Urothelium cell line (cell line): ENCODE results near the gene THEMIS.
"Not testable (repeated sequence)": the region's sequence is repeated elsewhere in the genome, so short reads cannot be mapped to it uniquely, and the experiment has no call there.

Experiments used
- DNase-seq: peaks from one replicate; pipeline ENCODE4 v3.0.0; 2011; ENCODE audit warnings: low spot score, mixed read lengths
- FAIRE-seq: peaks from 2 replicates; lab custom pipeline; 2011; peaks lifted over from hg19 to GRCh38; lab: Jason Lieb, UNC

Gene THEMIS

DNA sequence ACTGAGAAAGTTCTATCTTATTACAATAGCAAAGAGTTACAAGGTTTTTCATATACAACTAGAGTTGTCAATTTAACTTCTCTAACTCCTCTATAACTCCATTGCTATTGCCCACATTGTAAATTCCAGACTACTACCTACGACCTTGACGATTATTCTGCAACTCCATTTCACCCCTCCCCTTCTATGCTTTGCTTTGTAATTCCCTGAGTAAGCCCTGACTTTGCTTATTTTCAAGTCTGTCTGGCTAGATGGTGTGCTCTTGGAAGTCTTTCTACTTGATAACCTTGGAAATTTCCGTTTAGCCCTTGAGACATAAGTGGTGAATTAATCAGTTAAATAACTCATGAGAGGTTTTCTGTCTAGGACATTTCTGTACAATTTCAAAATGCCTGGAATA, 162.4 kb downstream of the THEMIS start:
- DNase-seq (no peak), FAIRE-seq (no peak)

DNA sequence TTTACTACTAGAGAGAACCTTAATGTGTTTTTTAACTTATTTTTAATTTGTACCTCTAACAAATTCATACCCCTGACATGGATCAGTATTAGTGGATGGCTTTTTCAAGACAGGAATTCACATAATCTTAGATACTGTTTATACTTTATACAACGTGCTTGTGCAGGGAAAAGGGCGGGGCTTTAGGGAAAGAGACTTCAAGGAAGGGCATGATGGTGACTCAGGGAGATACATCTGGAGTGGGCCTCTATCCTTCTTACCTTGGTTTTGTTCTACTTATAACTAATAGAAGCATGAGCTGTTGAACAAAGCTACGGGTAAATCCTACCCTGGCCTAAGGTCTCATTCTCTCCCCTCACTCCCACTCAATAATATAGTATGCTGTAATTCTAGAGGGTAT, 163.1 kb downstream of the THEMIS start:
- FAIRE-seq: no peak

DNA sequence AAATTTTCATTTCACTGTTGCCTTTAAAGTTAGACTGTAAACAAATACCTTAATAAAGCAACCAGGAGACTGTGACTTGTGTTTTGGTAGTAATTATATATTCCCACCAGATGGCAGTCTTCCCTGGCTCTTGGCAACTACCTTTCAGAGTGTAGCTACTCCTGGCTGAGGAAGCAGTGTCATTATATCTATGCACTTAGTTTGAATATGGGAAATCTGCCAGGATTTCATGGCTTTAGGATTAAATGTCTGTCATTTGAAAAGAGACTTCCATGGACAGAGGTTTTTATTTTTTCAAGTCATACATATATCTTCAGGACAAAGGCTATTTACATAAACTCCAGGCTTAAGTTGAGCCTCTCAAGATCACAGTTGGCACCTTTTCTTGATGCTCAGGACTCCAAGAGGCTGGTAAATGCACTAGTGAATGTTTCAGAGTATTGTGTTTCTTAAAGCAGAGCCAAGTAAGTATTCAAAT, 163.8 kb downstream of the THEMIS start:
- no peak for FAIRE-seq
- peak; percentile 50 for DNase-seq

More for the DNA sequence above, 163.1 kb downstream of the THEMIS start:
- DNase-seq: no peak

DNA sequence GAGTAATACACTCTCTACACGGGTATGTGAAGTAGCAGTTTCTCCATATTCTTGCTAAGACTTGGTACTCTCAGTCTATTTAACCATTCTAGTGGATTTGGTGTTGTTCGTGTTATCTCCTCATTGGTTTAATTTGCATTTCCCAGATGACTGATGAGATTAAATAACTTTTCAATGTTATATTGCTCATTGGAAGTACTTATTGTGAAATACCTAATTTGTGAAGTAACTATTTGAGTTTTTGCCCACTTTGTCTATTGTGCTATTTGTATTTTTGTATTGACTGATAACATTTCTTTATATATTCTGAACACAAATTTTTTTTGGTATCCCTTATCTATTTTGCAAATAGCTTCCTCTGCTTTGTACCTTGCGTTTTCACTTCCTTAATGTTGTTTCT, 167.9 kb downstream of the THEMIS start:
- DNase-seq: no peak
- no peak for FAIRE-seq

DNA sequence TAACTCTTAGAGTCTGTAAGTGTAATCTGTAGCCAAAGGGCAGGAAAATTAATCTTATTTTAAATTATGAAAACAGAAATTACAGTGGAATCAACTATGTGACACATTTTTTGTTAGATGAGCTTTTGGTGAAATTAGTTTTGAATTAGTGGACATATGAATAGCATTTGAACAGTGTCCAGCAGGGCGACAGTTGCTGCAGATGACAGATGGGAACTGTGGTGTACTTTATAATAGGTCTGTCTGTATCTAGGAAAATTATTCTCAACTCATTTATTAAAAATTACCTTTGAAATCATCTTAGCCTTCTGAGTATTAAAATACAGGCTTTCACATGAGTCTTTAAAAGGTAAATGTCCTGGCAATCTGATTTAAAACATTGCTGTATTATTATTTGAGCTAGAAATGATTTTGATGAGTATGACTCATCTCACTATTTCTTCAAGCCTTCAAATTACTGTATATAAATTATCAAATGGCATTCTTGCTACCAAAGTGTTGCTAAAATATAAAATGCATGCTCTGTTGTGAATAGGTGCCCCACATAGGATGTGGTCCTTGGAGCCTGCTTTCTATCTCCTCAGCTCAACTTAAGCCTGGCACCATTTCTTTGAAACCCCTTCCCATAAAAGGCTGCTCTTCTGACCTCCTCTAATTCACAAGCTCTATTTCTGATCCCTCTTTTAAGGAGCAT, 173.5 kb downstream of the THEMIS start:
- no peak for FAIRE-seq
- no peak for DNase-seq

DNA sequence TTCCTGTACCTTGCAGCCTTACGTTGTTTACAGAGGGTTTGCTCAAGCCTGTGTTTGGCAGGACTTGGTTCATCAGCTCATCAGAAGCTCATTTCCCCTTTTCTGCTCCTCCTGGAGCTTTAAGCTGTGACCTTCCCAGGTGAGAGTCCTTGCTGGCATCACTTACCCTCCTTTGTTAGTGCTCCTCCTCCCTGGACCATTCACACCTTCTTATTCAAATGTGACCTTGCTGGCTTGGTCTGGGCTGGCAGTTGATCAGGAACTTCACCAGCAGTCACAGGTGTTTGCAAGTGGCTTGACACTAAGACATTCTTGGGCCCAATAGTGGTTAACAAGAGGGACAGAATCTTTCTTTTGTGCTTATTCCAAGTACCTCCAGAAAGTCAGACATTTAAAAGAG, 175.0 kb downstream of the THEMIS start:
- DNase-seq: no peak
- no peak for FAIRE-seq

DNA sequence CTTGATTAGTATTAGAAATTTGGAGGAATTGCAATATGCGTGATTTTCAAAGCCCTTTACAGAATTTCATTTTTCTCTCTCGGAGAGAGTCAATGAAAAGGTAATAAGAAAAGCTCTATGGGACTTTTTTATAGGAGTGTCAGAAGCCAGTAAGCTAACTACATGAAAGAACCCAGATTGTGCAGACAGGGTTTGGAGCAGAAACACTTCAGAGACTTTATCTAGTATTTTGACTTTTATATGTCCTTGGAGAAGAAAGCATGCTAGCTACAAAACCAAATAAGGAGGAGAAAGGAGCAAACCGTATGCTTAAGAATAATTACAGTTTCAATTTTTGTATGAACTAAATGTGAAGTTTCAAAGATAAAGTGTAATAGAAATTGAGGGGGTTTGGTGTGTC, 182.2 kb downstream of the THEMIS start:
- DNase-seq (no peak), FAIRE-seq (no peak)

DNA sequence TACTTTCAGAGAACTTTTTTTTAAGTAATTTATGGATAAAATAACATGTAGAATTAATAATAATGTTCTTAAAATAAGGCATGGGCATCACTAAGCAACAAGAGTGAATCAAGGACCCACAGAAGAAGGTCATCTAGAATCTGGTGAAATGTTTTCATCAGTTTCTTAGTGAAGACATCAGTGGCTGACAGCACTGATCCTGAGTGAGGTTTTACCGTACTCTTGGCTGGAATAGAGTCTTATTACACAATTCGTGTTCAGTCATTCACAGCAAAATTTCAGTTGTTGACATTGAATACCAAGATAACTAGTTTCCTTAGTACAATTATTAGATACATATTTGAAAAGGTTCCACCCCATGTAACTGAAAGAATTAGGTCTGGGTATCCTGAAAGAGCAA, 183.5 kb downstream of the THEMIS start:
- no peak for DNase-seq
- FAIRE-seq: no peak

DNA sequence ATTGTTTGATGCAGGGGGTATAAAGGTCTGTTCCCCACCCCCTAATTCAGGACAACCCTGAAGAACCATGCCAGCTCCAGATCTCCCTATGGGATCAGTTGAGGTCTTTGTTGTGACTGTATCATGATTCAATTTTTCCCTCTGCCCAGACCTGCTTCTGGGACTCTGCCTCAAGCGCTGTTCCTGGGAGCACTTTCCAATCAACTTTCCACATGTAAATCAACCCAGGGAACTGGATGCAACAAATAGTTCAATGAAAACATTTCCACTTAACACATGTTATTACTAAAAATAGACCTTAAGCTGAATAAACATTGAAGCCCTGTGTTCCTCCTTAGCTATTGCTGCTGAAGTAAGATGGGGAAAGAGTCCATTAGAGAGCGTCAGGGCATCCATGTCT, 184.4 kb downstream of the THEMIS start:
- FAIRE-seq (no peak), DNase-seq (no peak)

DNA sequence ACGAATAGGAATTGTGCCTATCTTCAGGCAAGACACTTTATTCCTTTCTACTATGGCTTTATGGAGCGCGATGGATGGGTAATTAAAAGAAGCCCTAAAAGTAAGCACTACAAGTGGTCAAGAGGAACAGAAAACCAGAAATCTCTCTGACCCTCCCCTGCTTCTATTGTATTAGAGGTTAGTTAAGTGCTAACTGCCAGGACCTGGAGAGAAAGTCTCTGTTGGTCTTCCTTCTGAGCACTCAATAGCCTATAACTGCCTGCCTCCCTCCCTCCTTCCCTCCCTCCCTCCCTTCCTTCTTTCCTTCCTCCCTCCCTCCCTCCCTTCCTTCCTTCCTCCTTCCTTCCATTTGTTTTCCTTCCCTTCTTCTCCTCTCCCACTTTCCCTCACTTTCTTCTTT, 190.2 kb downstream of the THEMIS start:
- FAIRE-seq (no peak), DNase-seq (no peak)

DNA sequence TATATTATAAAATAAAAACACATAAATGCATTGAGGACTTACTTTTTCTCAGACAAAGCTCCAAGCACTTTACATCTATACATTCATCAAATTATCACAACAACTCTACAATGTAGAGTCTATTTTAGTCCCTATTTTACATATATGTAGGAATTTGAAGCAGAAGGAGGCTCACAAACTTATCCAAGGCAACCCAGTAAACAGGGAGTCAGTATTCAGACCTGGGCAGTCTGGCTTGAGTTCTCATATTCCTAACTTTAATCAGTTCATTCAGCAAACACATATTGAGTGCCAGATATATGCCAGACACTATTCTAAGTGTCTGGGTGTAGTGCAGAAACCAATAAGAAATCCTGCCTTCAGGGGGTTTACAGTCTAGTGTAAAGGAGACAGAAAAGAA, 194.6 kb downstream of the THEMIS start:
- FAIRE-seq (no peak), DNase-seq (no peak)

DNA sequence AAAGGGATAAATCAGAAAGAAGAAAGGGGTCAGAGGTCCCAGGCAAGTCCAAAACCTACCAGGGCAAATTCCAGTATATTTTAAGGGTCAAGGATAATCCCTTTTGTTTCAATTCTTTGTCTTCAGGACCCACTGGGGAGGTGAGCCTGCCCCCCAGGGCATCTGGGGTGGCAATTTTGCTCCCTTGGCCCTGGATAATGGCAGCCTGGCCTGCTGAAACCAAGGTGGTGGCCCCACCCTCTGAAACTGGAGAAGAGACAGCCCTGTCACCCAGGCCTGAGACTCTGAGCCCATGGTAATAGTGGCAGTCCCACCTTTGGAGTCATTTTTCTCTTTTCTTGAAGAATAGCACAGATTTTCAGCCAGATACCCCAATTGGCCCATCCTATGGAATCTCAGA, 205.8 kb downstream of the THEMIS start:
- DNase-seq (no peak), FAIRE-seq (no peak)

DNA sequence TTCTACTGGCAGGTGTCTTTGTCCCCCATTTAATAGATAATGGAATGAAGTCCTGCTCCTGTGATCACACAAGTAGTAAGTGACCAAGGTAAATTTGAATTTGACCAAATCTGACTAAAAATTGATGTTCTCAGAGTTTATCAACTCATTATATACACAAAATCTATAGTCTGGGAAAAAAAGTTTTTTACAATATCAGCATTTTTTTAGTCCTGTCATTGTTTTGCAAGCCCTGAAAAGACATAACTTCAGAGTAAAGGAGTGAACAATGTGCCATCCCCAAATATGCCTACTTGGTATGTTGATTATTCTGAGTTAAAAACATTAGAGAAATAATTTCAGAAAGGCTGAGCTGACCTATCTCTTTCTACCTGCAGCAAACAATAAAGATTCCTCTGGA, 209.7 kb downstream of the THEMIS start:
- DNase-seq (no peak), FAIRE-seq (no peak)

DNA sequence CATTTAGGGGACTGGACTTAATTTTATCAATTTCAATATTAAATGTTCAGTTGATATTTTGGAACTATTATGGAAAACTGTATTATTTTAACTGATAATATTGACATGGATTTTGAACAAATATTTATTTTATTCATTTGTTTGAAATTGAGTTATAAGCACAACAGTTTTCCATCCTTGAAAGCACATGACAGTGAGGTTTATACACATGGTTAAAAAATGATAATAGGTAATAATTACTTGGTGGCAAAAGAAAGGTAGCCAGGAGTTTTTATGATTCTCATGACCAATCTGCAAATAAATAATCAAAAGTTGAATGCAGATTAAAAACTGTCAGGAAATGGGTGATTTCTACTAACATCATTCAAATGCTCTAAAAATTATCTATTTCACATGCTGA, 210.3 kb downstream of the THEMIS start:
- FAIRE-seq: no peak
- no peak for DNase-seq

DNA sequence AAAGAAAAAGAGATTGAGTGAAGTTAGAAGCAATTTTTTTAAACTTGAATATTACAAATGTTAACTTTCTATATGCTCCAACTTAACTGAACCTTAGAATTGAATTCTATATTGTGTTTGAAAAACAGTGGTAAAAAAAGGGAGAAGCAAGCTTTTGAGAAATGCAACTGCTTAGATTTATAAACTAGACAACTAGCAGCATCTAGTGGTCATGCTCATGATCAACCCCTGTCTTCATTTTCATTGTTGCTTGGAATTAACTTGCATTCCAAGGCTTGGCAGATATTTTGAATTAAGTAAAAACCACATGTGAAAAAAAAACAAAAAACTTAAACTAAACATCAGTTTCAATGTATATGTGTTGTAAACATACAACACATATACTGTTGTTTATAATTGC, 210.8 kb downstream of the THEMIS start:
- FAIRE-seq: no peak
- DNase-seq: peak; percentile 8

DNA sequence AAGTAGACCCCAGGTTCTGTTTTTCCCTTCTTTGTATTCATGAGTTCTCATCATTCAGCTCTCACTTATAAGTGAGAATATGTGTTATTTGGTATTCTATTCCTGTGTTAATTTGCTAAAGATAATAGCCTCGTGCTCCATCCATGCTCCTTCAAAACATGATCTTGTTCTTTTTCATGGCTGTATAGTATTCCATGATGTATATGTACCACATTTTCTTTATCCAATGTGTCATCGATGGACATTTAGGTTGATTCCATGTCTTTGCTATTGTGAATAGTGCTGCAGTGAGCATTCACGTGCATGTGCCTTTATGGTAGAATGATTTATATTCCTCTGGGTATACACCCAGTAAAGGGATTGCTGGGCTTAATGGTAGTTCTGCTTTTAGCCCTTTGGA, 213.4 kb downstream of the THEMIS start:
- DNase-seq, FAIRE-seq: not testable (repeated sequence)

DNA sequence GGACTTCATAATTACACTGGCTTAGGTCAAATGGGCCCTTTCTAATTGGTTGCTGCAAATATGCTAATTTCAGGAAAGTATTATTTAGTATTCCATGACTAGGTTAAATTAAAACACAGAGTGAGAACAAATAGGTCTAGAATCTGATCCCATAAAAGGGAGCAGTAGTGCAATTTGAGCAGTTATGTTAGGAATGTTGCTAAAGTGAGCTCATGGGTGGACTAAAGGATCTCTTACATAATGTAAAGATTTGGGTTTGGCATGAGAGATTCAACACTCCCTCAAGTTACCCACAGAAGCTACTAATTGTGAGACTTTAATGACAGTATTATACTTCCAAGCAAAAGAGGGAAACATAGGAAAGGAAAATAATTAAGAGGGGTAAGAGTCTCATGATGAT, 214.8 kb downstream of the THEMIS start:
- DNase-seq (no peak), FAIRE-seq (no peak)

DNA sequence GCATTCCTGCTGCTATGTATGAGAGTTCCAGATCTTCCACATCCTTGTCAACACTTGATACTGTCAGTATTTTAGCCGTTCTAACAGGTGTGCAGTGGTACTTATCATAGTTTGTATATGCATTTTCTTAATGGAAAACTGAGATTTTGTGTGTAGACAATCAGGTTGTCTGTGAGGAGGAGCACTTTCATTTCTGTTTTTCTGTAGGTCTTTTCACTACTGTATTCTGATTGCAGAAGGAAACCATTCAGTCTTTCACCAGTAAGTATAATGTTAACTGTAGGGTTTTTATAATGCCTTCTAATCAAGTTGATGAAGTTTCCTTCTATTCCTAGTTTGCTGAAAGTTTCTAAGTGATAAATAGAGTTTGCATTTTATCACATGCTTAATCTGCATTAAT, 216.4 kb downstream of the THEMIS start:
- no peak for FAIRE-seq
- no peak for DNase-seq
